Progenitor cell of endocrine pancreas (in vitro differentiated cells): ENCODE results near the gene CFAP43. TPM values are rescaled to one million over a fixed set of nuclear protein-coding genes. Genes with fewer than 3 reads are reported as not detected.

ENCODE experiments used
- DNase-seq: peaks from one replicate; pipeline ENCODE4 v3.0.0; 2021; ENCODE audit warnings: low spot score; ENCODE audit not compliant: unreplicated experiment
- H3K27ac Mint-ChIP-seq: 2 replicates; pipeline ENCODE4 v1.8.0; 2021; ENCODE audit warnings: mild to moderate bottlenecking, moderate library complexity, mixed read lengths
- H3K27me3 Mint-ChIP-seq: 2 replicates; pipeline ENCODE4 v1.8.0; 2021; ENCODE audit warnings: mixed read lengths
- H3K36me3 Mint-ChIP-seq: 2 replicates; pipeline ENCODE4 v1.8.0; 2022; ENCODE audit warnings: mixed read lengths; ENCODE audit not compliant: insufficient read depth
- H3K4me1 Mint-ChIP-seq: 2 replicates; pipeline ENCODE4 v1.8.0; 2021; ENCODE audit warnings: low read depth, mixed read lengths
- H3K4me3 Mint-ChIP-seq: 2 replicates; pipeline ENCODE4 v1.8.0; 2021; ENCODE audit warnings: low read depth, mild to moderate bottlenecking, moderate library complexity, mixed read lengths
- H3K9me3 Mint-ChIP-seq: 2 replicates; pipeline ENCODE4 v1.8.0; 2021; ENCODE audit warnings: low read depth, mixed read lengths
- CTCF ChIP-seq: fragments of 200-600 bp; sonication (generic); IDR thresholded peaks from one replicate; pipeline ENCODE4 v1.5.0; 2021; ENCODE audit warnings: antibody characterized with exemption, mild to moderate bottlenecking; ENCODE audit not compliant: unreplicated experiment
- total RNA-seq: library from RNA; stranded (reverse); gene quantifications from 2 replicates; pipeline ENCODE4 v1.2.1, GENCODE V29; 2021

CFAP43 gene
- total RNA-seq, 1 donor from 2014 or later: 5.4 TPM

DNA sequence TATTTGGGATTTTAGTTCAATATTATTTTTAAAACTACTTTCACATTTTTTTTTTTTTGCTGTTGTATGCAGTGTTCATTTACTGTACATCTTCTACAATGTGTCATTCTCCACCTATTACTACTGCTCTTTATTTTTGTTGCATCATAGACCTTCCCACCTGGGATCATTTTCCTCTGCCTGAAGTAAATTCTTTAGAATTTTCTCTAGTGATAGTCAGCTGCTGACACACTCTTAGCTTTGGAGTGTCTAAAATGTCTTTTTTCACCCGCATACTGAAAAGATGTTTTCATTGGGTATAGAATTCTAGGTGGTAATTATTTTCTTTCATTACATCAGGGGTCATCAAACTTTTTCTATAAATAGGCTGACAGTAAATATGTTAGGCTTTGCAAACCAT lies 30.5 kb downstream of the CFAP43 start:
- no peak overlapping the region for H3K27ac Mint-ChIP-seq
- H3K9me3 Mint-ChIP-seq: peaks cover 3% of the 10 kb centered on the region
- no peak for TF ChIP-seq CTCF
- peaks cover 7% of the 10 kb centered on the region for H3K36me3 Mint-ChIP-seq
- no peaks in the 10 kb centered on the region for H3K27me3 Mint-ChIP-seq
- H3K4me3 Mint-ChIP-seq: no peak overlapping the region
- no peak for DNase-seq
- H3K4me1 Mint-ChIP-seq: peaks cover 11% of the 10 kb centered on the region

DNA sequence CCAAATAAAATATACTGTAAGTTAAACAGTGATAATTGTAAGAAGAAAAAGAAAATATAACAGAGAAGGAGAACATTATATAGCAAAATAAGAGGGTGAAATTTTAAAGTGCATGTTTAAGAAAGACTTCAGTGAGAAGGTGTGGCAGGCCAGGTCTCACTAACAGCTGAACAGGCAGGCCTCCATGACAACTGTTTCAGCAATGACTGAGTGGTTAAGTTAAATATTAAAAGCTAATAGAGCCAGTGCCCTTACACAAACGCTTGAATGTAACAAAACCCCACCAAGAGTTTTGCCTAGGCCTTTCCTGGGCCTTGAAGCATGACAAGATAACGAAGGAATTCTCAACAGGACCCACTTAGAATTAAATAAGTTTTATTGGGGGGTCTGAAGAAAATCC lies 32.6 kb downstream of the CFAP43 start:
- Mint-ChIP-seq H3K27ac (no peak overlapping the region), H3K4me1 (peaks cover 11% of the 10 kb centered on the region), H3K27me3 (no peaks in the 10 kb centered on the region), H3K4me3 (no peak overlapping the region), H3K36me3 (peaks cover 5% of the 10 kb centered on the region), H3K9me3 (peaks cover 3% of the 10 kb centered on the region)
- no peak for TF ChIP-seq CTCF
- no peak for DNase-seq

DNA sequence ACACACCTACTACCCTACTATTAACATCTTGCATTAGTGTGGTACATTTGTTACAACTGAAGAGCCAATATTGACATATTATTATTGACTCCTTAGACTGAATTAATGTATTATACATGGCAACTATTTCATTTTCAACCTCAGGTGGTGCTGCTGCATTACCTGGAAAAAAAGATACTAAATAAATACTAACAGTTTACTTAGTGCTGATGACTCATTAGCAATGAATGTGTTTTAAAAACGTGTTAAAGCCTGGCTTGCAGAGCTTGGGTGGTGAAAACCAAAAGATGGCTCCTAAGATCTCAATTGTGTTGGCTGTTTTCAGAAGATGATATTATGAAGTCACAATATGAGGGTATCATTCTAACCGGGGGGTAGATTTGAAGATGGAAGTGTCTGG lies 34.8 kb downstream of the CFAP43 start:
- peaks cover 2% of the 10 kb centered on the region for H3K36me3 Mint-ChIP-seq
- peaks cover 2% of the 10 kb centered on the region for H3K9me3 Mint-ChIP-seq
- no peak overlapping the region for H3K27ac Mint-ChIP-seq
- H3K4me3 Mint-ChIP-seq: no peak overlapping the region
- peaks cover 11% of the 10 kb centered on the region for H3K4me1 Mint-ChIP-seq
- TF ChIP-seq CTCF: no peak
- no peaks in the 10 kb centered on the region for H3K27me3 Mint-ChIP-seq
- DNase-seq: no peak

- Mint-ChIP-seq H3K27ac (no peak overlapping the region), H3K4me3 (no peak overlapping the region), H3K27me3 (no peaks in the 10 kb centered on the region), H3K36me3 (no peaks in the 10 kb centered on the region), H3K9me3 (no peaks in the 10 kb centered on the region), H3K4me1 (peaks cover 11% of the 10 kb centered on the region)
- DNase-seq: no peak
- TF ChIP-seq CTCF: no peak
Observed at GRCh38 chr10:104195706-104196105, 36.5 kb downstream of the CFAP43 start.

DNA sequence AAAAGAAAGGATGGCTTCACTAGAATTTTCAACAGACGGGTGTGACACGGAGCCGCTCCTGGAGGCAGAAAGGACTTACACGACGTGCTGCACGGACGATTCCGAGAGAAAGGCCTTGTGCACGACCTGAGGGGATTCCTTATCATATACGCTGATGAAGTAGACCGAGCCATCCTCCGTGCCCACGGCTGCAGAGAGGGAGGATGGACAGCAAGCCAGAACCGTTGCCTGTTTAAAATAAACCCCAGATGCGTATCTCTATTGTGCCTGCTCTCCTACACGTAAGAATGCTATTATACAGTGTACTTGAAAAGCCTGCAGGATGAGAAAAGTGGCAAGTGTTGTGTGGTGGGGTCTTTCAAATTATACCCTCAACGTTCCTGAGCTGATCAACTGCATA lies 38.4 kb downstream of the CFAP43 start:
- Mint-ChIP-seq H3K4me1 (peaks cover 6% of the 10 kb centered on the region), H3K36me3 (no peaks in the 10 kb centered on the region), H3K27ac (no peak overlapping the region), H3K9me3 (no peaks in the 10 kb centered on the region), H3K4me3 (no peak overlapping the region), H3K27me3 (no peaks in the 10 kb centered on the region)
- no peak for DNase-seq
- TF ChIP-seq CTCF: no peak

GRCh38 chr10:104190695-104191094 lies 41.5 kb downstream of the CFAP43 start:
- no peak for TF ChIP-seq CTCF
- no peak for DNase-seq
- H3K9me3 Mint-ChIP-seq: no peaks in the 10 kb centered on the region
- H3K27me3 Mint-ChIP-seq: no peaks in the 10 kb centered on the region
- no peak overlapping the region for H3K27ac Mint-ChIP-seq
- H3K36me3 Mint-ChIP-seq: no peaks in the 10 kb centered on the region
- H3K4me3 Mint-ChIP-seq: no peak overlapping the region
- H3K4me1 Mint-ChIP-seq: no peaks in the 10 kb centered on the region
